ENCODE measurements around the gene MAD1L1.

MAD1L1 gene

DNA sequence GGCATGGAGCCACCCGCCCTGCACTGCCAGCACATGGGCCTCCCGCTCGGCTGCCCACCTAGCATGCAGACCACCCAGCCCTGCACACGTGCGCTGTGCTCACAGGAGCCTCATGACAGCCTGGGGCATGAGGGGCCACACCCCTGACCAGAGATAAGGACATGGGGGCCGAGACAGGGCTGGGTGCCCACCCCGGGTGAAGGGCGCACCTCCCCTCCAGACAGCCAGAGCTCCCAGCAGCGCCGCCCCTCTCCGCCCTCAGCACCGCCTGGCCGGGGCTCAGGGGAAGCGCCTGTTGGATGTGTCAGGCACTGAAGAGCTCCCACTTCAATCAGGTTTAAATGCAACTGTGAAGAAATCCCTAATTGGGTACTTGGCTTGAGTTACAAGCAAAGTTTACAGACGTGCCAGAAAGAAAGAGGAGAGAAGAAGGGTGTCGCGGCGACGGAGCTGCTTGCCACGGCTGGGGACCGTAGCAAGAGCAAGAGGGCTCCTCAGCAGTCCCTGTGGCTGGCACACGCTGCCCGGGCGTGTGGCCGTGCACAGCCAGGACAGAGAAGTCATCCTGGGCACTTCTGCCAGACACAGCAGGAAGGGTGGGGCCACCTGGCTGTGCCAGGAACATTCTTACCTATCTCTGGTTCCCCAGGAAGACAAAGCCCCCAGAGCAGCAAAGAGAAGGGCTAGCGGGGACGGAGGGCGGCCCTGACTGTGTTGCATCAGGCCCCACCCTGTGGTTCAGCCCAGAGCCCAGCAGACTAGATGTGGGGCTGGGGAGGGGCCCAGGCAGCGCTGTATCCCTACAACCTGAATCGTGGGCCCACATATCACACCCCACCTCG is 315.3 kb downstream of the MAD1L1 start:
- no peak for DNase-seq

DNA sequence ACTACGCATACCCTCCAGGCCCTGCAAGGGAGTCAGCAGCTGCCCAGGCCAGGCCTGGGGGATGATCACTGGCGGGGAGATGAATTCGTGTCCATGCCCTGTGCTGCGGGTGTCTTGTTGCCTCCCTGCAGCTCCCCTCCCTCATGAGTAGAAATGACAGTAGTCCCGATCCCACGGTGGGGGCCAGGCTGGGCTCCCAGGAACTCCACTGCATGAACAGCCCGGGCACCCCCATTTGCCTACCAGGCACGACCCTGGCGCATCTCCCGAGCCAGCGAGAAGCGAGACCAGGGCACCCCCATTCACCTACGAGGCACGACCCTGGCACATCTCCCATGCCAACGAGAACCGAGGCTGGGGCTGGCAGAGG is 316.2 kb downstream of the MAD1L1 start:
- DNase-seq = no peak

DNA sequence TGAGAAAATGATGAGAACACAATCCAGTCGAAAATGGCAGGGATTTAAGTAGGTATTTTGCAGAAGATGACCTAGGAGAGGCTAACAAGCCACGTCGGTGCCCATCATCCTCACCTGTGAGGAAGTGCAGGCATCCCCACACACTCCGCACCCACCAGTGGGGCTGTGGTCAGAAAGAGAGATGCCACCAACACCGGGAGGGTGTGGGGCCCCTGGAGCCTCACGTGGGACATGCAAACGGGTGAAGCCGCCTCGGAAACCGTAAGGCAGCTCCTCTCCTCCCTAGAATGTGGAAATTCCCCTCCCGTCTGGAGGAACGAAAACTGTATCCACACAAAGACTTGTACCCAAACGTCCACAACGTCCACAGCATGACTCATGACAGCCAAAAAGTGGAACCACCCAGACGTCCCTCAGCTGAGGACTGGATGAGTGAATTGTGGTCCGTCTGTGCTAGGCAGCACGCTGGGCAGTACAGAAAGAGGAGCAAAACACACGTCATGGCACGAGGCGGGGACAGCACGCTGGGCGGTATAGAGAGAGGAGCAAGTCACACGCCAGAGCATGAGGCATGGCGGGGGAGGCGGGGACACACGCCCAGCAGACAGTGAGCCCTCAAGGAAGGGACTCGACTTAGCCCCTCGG is 316.7 kb downstream of the MAD1L1 start:
- no peak for DNase-seq

DNA sequence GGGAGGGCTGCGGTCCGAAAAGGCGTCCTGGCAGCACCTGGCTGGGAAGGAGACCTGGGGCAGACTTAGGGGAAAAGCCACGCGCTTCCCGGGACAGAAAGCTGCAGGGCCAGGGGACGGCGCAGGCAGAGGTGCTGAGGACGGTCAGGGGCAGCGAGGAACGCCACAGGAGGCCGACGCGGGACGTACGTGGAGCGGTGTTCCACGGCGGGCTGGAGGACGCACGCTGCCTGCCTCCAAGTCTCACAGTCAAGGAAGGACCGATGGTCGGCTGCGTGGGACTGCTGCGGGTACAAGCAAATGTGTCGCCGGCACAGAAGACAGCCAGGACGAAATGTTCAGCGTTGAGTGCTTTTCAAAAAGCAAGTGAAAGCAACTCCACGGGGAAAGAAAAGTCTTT is 317.4 kb downstream of the MAD1L1 start:
- DNase-seq = no peak

DNA sequence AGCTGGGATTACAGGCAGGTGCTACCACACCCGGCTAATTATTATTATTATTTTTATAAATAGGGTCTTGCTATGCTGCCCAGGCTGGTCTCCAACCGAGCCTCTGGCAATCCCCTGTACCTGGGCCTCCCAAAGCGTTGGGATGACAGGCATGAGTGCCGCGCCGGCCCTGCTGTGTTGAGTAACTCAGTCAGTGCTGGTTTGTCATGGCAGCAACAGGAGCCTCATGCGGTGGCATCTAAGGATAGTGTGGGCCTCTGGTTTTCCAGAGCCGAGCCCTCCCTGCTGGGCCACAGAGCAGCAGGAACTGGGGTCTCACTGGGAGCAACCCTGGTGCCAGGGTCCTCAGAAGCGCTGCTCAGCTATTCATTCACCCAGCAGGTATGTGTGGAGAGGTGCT is 318.0 kb downstream of the MAD1L1 start:
- DNase-seq = no peak

DNA sequence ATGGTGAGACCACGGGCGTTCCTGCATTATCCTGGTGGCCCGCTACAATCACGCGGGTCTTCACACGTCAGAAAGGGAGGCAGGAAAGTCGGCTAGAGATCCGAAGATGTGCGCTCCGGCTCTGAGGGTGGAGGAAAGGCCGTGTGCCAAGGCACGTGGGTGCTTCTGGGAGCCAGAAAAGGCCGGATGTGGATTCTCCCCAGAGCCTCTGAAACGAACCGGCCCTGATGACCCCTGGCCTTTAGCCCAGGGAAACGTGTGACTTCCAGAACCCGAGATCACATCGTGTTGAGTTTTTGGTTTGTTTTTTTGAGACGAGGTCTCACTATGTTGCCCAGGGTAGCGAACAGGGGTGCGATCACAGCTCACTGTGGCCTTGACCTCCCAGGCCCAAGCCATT is 318.4 kb downstream of the MAD1L1 start:
- DNase-seq = no peak

DNA sequence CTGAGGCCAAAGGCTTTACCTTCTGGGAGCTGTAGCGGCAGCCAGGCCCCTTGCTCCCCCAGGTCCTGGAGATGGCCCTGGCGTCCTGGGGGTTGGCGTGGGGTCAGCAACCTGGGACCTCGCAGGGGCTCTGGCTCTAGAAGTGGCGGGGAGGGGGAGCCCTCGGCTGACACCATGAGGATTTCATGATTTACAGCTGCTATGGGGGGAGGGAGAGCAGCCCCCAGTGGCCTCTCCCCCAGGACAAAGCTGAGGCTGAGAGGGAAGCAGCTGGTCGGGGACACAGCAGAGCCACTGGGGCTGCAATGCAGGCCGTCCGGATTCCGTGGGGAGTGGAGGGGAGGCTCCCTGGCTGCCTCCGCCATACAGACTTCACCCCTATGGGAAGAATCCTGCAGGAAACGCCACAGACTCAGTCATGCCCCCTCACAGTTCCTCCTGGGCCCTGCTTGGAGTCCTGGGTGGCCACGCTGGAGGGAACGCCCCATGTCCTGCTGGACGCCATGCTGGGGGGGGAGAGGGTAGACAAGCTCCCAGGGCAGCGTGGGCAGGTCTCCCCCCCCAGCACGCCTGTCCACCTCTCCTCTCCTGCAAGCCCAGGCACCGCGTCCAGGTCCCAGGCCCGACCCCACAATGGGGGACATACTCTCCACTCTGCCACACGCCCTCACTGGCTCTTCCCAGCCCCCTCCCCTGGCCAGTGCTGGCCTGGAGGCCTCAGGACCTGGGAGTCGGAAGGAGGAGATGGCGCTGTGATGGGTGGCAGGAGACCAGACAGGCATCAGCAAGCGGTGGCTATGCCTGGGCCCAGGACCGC is 319.1 kb downstream of the MAD1L1 start:
- no peak for DNase-seq

DNA sequence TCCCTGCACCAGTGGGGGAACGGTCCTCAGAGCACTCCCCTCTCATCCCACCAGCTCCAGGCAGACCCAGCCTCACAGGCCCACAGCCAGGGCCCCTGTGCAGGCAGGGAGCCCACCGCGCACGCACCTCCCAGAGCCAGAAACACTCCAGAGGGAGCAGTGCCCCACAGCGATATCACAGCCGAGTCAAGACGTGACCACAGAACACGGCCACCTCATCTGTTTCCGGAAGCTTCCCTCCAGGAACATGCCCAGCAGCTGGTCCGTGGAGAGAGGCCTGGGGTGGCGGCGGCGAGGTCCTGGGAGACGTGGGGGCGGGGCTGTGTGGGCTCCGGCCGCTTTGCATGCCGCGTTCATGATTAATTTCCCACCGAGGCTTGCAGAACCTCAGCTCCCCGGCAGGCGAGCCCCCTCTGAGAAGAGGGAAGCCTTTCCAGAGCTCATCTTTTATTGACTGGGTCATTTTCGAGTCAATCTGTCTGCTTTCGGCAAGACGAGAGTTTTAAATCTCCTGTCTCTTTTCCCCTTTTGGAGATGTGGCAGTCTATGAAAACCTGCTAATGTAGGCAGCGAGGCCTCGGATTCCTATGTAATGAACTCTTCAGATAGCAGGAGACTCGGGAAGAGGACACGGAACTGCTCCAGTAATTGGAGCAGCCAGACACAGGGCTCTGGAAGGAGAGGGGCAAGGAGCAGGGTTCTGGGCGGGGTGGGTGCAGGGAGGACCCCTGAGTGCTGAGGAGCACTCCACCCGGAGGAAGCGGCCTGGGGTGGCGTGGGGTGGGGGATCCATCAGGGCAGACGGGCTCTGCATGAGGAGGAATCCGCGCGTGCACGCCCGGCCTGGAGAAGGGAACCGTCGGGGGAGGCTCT is 319.9 kb downstream of the MAD1L1 start:
- no peak for DNase-seq

DNA sequence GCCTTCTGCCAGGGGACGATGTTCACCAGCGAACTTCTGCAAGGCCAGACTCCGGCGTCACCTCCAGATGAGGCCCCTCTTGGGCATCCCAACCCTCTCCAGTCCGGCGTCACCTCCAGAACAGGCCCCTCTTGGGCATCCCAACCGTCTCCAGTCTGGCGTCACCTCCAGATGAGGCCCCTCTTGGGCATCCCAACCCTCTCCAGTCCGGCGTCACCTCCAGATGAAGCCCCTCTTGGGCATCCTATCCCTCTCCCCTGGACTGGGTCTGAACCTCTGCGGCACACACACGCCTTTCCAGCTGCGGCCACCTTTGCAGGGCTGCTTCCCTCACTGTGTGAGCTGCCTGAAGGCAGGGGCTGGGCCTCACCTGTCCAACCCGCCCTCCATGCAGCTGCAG is 321.2 kb downstream of the MAD1L1 start:
- no peak for DNase-seq

DNA sequence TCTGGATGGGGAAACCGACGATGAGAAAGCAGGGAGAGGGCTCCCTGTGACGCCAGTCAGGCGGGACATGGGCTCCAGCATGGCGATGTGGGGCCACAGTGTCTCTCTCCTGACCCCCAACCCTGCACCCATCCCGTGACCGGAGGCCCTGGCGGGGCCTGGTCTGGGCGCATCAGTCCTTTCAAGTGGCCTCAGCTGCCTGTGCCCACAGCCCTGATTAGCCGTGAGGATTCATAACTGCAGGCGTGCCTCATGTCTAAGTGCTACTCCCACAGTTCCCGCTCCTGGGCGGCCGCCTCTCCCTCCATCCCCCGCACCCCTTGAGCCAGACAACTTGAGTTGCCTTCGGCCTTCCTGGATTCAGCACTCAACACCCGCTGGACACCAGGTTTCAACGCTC is 321.9 kb downstream of the MAD1L1 start:
- no peak for DNase-seq

DNA sequence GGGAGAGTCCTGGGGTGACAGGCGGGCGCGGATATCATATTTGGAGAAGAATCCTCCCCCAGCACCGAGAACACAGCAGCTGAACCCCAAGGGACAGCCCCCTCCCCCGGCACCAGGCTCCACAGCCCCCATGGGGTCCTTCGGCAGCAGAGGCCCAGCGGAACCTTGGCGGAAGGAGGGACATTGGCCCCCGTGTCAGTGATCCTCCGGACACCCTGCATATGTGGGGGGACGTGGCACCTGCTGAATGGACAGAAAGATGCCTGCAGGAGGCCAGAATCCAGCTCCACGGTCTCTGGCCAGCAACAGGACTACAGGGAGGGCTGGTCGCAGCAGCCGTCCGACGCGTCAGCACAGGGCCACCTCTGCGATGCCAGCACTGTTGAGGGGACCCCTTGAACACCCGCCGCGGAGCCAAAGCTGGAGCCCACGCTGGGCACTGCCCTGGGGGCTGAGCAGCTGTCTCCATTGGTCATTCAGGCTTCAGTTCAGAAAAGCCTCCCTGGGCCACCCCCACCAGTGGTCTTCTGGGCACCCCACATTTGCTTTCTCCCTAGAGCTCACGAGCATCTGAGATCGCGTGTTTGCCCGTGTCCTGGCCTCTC is 322.6 kb downstream of the MAD1L1 start:
- no peak for DNase-seq

DNA sequence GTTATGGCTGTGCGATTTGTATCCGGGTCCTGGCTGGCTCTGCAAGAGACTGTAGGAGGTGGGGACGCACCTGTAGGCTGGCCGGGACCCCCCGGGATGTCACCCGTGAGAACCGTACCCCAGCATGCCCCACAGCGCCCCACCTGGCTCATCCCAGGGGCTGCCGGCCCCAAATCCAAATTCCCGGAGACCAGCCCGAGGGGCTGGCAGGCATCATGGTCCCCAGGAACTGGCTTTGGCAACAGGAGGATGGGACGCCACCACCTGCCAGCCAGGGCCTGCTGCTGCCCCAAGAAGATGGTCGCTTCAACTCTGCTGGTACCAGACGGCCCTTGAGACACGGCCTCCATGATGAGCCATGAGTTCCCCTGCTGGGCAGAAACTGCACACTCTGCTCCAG is 323.3 kb downstream of the MAD1L1 start:
- DNase-seq = no peak

DNA sequence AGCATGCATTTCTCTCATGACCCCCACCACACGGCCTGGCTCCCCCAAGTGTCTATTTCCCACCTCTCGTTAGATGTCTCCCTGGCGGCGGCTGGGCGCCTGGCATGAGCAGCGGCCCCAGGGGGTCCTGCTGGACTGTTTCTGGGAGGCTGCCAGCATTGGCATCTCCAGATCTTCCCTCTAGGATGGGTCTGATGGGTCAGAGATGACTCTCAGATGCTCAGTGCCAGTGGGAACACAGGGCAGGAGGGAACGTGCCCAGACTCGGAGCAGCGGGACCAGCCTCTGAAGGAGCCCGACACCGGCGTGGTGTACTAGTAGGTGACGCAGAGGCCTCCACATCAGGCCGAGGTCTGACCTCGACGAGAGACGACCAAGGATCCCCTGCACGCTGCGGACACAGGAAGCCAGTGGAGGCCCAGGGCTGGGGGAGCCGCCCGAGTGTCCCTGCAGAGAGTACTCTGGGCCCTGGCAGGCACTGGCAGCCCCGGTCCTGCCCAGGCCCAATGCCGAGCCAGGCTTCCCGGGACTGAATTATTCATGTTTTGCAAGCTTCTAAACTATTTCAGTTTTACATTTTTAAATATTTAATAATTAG is 323.8 kb downstream of the MAD1L1 start:
- no peak for DNase-seq

DNA sequence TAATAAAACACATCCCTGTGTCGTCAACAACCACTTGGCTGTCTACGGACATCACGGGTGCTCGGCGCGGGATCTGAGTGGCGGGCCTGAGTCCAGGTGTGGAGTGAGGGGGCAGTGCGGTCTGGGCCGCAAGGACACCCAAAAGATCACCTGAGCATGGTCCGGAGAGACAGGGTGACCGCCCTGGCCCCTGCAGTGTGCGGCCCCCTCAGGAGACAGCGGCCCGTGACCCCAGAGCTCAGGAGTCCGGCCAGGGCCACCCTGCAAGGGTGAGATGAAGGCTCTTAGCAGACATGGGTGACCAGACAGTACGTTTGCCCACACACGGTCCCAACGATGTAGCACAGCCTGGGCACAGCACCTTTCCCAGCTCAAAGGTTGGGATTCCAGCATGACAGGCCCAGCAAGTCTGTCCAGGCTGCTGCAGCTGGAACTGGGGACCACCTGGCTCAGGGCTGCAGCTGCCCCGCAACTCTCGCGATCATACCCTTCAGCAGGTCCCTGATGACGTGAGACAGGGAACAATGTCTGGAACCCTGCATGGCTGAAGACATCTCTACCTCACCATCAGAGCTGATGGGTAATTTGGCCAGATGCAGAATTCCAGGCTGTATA is 324.9 kb downstream of the MAD1L1 start:
- no peak for DNase-seq

DNA sequence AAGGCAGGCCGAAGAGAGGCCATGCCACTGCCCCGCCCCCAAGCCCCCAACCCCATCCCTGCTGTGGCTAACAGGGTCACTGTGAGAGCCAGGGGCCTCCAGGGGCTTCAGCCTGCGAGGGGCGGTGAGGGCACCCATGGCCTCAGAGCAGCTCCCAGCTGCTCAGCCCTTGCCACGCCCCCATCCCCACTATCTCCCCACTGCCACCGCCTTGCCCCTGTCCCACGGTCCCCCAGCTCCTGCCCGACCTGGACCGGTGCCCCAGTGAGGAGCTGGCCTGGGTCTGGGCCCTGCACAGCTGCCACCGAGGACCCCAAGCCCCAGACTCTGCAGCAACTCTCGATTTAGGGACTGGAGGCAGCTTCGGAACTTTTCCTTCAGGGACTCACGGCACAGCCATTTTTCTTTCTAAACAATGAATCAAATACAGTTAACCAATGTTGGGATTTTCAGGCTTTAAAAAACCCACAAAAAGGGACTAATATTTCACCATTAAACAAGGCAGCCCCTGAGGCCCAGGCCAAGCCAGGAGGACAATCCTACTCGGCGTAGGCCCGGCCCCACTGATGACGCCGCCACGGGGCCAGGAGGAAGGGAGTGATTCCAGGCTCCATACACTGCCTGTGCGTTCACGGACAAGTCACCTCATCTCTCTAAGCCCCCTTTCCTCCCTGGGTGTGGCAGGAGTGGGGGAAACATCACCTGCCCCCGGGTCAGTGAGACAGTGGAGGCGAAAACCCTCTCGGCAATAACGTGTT is 325.6 kb downstream of the MAD1L1 start:
- no peak for DNase-seq

DNA sequence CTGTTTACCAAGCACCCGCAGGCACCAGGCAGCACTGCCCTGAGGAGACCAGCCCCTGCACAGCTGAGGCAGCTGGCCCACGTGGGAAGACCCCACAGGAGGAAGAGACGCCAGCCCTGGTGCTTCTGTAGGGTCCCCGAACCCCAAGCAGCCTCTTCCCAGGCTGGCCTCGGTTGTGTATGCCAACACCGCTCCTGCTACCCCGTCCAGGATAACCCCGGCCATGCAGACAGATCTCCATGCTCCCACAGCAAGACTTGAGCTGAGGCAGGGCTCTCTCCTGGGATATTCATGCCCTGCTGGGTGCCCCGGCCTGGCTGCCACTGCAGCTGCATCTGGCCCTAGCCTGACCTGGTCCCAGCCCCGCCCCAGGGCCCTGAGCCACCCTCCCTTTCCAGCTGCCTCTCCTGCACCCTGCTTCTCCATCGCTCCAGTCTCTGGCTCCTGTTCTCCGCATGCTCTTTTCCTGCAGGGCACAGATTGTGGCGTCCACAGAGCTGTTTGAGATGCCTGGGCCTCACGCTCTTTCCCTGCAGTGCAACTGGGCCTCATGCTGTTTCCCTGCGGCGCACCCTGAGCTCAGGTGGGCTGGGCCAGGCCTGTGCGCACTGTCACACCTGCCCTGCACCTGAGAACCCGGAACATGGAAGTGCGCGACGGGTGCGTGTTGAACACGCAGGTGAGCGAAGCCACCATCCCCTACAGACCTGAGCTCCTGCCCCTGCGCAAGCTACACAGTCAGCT is 326.5 kb downstream of the MAD1L1 start:
- DNase-seq = no peak

DNA sequence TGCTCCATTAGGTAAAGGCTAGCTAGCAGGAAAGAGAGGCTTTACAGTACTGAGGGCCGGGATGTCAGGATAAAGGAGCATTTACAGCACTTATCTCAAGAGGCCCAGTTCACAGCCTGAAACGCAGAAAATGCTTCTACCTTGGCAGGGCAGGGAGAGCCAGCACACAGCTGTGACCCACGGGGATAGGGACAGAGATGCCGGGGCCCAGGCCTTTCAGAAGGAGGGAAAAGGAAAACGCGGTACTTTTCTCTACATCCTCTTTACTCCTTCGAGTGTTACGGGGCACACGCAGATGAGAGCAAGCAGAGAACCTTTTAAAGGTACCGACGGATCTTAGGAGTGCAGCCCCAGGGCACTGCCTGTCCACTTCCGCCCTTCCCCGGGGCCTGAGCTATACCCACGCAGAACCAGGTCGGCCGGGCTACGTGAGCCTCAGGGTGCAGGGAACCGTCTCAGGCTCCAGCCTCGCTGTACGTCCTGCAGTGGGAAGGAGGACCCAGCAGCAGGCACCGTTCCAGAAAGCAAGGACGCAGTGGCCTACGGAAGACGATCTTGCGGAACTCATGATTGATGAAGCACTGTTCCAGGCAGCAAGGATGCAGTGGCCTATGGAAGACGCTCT is 330.4 kb downstream of the MAD1L1 start:
- no peak for DNase-seq

DNA sequence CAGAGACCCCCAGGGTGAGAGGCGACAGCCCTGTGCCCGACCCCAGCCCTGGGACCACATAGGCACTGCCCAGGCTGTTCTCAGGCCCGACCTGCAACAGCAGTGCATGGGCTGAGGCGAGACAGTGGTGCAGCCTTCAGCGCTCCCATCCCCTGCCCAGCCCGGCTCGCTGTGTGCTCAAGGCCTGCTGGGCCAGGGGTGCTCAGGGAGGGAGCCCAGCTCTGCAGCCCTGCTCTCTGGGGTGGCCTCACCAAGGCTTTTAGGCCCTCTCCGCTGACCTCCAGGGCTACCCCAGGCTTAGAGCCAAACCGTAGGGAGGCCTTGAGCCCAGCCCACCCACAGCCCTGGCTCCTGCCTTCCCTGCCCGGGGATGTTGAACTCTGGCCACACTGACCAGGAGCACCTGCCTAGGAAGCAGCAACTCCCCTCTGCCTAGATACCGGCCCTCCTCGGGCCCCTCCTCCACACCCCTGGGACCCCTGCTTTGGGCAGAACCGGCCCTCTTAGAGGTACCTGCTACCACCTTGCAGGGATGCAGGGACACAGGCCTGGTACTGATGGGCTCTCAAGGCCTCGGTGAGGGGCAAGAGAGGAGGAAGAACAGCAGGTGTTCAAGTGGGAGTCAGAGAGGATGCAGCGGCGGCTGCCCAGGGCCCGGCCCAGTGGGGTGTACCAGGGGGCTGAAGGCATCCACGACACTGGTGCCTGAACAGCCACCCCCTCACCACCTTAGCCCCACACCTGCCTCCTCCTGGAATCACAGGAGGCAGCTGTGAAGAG is 331.1 kb downstream of the MAD1L1 start:
- DNase-seq = no peak

DNA sequence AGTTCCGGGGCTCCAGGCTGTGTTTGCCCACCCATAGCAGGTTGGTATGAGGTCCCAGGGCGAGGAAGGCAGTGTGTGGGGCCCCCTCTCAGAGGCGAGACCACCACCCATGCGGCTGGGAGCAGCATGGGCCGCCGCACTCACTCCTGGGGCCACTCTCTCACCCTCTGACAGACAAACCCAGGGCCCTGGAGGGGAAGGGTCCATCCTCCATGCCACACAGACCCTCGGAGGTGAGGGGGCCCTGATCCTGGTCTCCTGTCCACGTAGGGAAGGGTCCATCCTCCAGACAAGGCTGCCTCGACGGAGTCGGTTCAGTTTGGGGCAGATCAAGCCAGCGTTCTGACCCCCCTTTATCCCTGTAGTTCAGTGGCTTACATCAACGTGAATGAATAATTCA is 331.9 kb downstream of the MAD1L1 start:
- no peak for DNase-seq
